ENCODE results near the gene NFATC2.

NFATC2 gene

DNA sequence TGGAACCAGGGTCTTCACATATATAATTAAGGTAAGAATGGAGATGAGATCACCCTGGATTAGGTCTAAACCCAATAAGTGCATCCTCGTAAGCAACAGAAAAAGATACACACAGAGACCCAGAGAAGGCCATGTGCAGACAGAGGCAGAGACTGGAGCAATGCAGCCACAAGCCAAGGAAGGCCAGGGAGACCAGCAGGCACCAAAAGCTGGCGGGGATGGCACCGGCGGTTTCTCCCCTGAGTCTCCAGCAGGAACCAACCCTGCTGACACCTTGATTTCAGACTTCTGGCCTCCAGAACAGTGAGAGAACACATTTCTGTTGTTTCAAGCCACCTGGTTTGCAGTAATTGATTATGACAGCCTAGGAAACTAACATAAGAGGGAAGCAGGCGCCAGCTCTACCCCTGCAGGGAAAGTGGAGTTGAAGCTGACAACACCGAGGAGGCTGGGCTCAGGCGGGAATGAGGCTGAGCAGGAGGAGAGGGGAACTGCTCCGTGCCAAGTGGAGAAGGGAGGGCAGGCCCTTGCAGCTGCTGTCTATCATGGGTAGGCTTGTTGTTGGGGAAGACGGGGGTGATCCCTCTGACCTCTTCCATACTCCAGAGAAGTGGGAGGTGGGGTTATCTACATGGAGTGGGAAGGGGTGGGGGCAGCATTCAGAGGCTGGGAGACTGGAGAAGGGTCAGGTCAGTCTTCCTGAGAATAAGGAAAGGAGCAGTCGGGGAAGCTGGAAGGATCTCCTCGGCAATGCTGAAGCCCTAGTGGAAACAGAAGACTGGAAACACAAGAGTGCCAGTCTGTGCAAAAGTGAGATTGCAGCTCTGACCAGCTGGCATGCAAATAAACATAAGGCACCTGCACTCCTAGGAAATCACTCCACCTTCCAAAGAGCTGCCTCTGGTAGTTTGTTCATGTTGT lies 72.7 kb downstream of the NFATC2 start:
- no peak for DNase-seq (ENCODE audit: low spot score)
- TF ChIP-seq, protein P1, sequence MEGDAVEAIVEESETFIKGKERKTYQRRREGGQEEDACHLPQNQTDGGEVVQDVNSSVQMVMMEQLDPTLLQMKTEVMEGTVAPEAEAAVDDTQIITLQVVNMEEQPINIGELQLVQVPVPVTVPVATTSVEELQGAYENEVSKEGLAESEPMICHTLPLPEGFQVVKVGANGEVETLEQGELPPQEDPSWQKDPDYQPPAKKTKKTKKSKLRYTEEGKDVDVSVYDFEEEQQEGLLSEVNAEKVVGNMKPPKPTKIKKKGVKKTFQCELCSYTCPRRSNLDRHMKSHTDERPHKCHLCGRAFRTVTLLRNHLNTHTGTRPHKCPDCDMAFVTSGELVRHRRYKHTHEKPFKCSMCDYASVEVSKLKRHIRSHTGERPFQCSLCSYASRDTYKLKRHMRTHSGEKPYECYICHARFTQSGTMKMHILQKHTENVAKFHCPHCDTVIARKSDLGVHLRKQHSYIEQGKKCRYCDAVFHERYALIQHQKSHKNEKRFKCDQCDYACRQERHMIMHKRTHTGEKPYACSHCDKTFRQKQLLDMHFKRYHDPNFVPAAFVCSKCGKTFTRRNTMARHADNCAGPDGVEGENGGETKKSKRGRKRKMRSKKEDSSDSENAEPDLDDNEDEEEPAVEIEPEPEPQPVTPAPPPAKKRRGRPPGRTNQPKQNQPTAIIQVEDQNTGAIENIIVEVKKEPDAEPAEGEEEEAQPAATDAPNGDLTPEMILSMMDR (IDR thresholded peaks at IDR 0.05; ENCODE audit: extremely low read depth, missing control alignments): no peak

DNA sequence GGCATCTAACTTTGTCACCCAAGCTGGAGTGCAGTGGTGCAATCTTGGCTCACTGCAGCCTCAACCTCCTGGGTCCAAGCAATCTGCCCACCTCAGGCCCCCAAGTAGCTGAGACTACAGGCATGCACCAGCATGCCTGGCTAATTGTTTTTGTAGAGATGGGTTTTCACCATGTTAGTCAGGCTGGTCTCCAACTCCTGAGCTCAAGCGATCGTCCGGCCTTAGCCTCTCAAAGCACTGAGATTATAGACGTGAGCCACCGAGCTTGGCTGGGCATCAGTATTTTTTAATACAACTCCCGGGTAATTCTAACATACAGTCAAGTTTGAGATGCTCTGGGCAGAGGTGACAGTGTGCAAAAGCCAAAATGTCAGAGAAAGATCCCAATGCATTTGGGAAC lies 73.5 kb downstream of the NFATC2 start:
- no peak for DNase-seq (ENCODE audit: low spot score)
- TF ChIP-seq, protein P1 (IDR thresholded peaks at IDR 0.05; ENCODE audit: extremely low read depth, missing control alignments): no peak

DNA sequence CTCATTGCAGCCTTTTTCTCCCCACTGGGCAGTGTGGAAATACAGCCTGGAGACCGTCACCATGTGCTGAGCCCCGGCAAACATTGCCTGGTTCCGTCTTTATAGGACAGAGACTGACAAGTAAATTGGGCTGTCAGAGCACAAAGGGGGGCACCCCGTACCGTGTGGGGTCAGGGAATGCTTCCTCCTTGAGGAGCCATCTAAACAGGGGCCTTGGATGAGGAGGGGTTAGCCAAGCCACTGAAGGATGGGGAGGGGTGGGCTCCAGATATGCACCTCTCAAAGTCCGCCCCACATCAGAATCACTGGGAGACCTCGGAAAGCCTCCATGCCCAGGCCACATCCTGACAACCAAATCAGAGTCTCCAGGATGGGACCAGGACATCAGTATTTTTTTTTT lies 73.9 kb downstream of the NFATC2 start:
- TF ChIP-seq, protein P1 (IDR thresholded peaks at IDR 0.05; ENCODE audit: extremely low read depth, missing control alignments): no peak

GRCh38 chr20:51467956-51468626 lies 74.4 kb downstream of the NFATC2 start:
- no peak for DNase-seq (ENCODE audit: low spot score)
- TF ChIP-seq, protein P1 (IDR thresholded peaks at IDR 0.05; ENCODE audit: extremely low read depth, missing control alignments): no peak

More for the DNA sequence above, 73.9 kb downstream of the NFATC2 start:
- DNase-seq (ENCODE audit: low spot score): no peak

DNA sequence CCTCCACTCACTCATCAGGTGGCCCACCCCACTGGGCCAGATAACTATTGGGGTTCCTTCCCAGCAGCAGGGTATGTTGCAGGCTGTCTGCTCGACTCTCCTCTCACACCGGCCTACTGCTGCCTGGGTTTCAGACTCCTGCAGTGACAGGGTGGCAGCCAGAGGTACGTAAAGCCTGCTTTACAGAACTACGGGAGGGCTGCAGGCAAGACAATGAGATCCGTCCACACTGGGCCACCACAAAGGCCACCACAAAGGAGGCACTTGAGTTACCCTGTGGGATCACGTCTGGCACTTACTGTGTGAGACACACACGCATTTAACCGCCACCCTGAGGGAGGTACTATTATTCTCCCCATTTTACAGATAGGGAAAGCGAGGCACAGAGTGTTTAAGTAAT lies 78.5 kb downstream of the NFATC2 start:
- no peak for DNase-seq (ENCODE audit: low spot score)
- TF ChIP-seq, protein P1 (IDR thresholded peaks at IDR 0.05; ENCODE audit: extremely low read depth, missing control alignments): no peak

- DNase-seq (ENCODE audit: low spot score): no peak
- TF ChIP-seq, protein P1 (IDR thresholded peaks at IDR 0.05; ENCODE audit: extremely low read depth, missing control alignments): no peak
Measured at GRCh38 chr20:51463560-51463959, 79.0 kb downstream of the NFATC2 start.
